HUES64 (cell line): ENCODE results near the gene UFM1. TPM values are rescaled to one million over a fixed set of nuclear protein-coding genes. Genes with fewer than 3 reads are reported as not detected.
"Not testable (repeated sequence)": the region's sequence is repeated elsewhere in the genome, so short reads cannot be mapped to it uniquely, and the experiment has no call there.

Source experiments
- H3K27ac ChIP-seq: 2 replicates; pipeline ENCODE4 v1.7.0; 2013; ENCODE audit warnings: low read depth, low read length, inconsistent platforms
- H3K27me3 ChIP-seq: 2 replicates; pipeline ENCODE4 v1.6.1; 2013; ENCODE audit warnings: mild to moderate bottlenecking, low read length; ENCODE audit not compliant: insufficient read depth
- H3K36me3 ChIP-seq: 2 replicates; pipeline ENCODE4 v1.6.1; 2013; ENCODE audit warnings: mild to moderate bottlenecking, low read length; ENCODE audit not compliant: insufficient read depth
- H3K4me1 ChIP-seq: 2 replicates; pipeline ENCODE4 v1.6.1; 2013; ENCODE audit warnings: mild to moderate bottlenecking, low read length, moderate library complexity; ENCODE audit not compliant: insufficient read depth
- H3K4me3 ChIP-seq: 2 replicates; pipeline ENCODE4 v1.5.1; 2013; ENCODE audit warnings: mild to moderate bottlenecking, low read length, moderate library complexity
- H3K9ac ChIP-seq: 2 replicates; pipeline ENCODE4 v1.6.1; 2013; ENCODE audit warnings: mild to moderate bottlenecking, low read depth, low read length
- H3K9me3 ChIP-seq: 2 replicates; pipeline ENCODE4 v1.6.1; 2013; ENCODE audit warnings: low read depth, low read length; ENCODE audit not compliant: insufficient read depth
- WGBS: fragments of 150-250, 120-280 bp; methylation state at CpG from one replicate; pipeline ENCODE4 v1.1.7; 2013; ENCODE audit warnings: missing lambda C conversion rate; 5-methylcytosine and 5-hydroxymethylcytosine counted together
- polyA plus RNA-seq, 2 experiments: library from polyadenylated mRNA; stranded (reverse); fragments of 50-300 nt; gene quantifications; one replicate each; pipeline ENCODE4 v1.2.3, GENCODE V29; 2013

Gene UFM1
- polyA plus RNA-seq (2013, experiment 1 of 2): 32.9 TPM
- 32.9 TPM for polyA plus RNA-seq (2013, experiment 2 of 2)

GRCh38 chr13:38349390-38350113 lies at the start of gene UFM1:
Gene UFM1, plus strand, starts transcription at chr13:38349851. Its CDS starts 69 bp downstream, at chr13:38349920.
- peak within 1 kb of the TSS; percentile 82 for H3K4me3 ChIP-seq
- under 1% methylated on average over 40 of the region's 41 CpGs for WGBS
- H3K36me3 ChIP-seq: peaks cover 33% of the 10 kb centered on the region
- H3K4me1 ChIP-seq: peaks cover 35% of the 10 kb centered on the region
- H3K9ac ChIP-seq: peak within 1 kb of the TSS; percentile 91
- H3K27me3 ChIP-seq: no peaks in the 10 kb centered on the region
- H3K27ac ChIP-seq: peak within 1 kb of the TSS; percentile 78
- H3K9me3 ChIP-seq: no peaks in the 10 kb centered on the region

- Histone ChIP-seq H3K27ac (no peak overlapping the region), H3K9me3 (no peaks in the 10 kb centered on the region)
- whole genome bisulfite sequencing: 80% methylated on average over 2 of the region's 4 CpGs
These were observed 48.4 kb upstream of the UFM1 start for GRCh38 chr13:38301236-38301635.

GRCh38 chr13:38303816-38304320 lies 45.8 kb upstream of the UFM1 start:
- no peaks in the 10 kb centered on the region for H3K9me3 ChIP-seq
- H3K27me3 ChIP-seq: no peaks in the 10 kb centered on the region
- no peak overlapping the region for H3K4me3 ChIP-seq
- 48% methylated on average over 2 of the region's 2 CpGs for WGBS
- H3K27ac ChIP-seq: no peak overlapping the region
- no peak overlapping the region for H3K9ac ChIP-seq
- no peaks in the 10 kb centered on the region for H3K36me3 ChIP-seq
- H3K4me1 ChIP-seq: no peaks in the 10 kb centered on the region

More at GRCh38 chr13:38301236-38301635, 48.4 kb upstream of the UFM1 start:
- Histone ChIP-seq H3K9ac (no peak overlapping the region), H3K4me1 (no peaks in the 10 kb centered on the region), H3K4me3 (no peak overlapping the region), H3K27me3 (no peaks in the 10 kb centered on the region), H3K36me3 (no peaks in the 10 kb centered on the region)

- no peak overlapping the region for H3K4me3 ChIP-seq
- H3K27me3 ChIP-seq: no peaks in the 10 kb centered on the region
- H3K36me3 ChIP-seq: no peaks in the 10 kb centered on the region
- no peak overlapping the region for H3K9ac ChIP-seq
- H3K4me1 ChIP-seq: no peaks in the 10 kb centered on the region
- no peaks in the 10 kb centered on the region for H3K9me3 ChIP-seq
- WGBS: 95% methylated on average over 2 of the region's 2 CpGs
- H3K27ac ChIP-seq: no peak overlapping the region
These were observed 40.9 kb upstream of the UFM1 start for GRCh38 chr13:38308736-38309135.

- Histone ChIP-seq H3K36me3 (no peaks in the 10 kb centered on the region), H3K4me3 (no peak overlapping the region), H3K9me3 (no peaks in the 10 kb centered on the region), H3K27ac (no peak overlapping the region), H3K27me3 (no peaks in the 10 kb centered on the region), H3K4me1 (no peaks in the 10 kb centered on the region), H3K9ac (no peak overlapping the region)
These were observed 40.3 kb upstream of the UFM1 start for GRCh38 chr13:38309397-38309796.

- not testable (repeated sequence) for H3K27me3 ChIP-seq, H3K27ac ChIP-seq, H3K4me1 ChIP-seq, H3K9me3 ChIP-seq, H3K9ac ChIP-seq, H3K4me3 ChIP-seq, H3K36me3 ChIP-seq
- WGBS: 98% methylated on average over 9 of the region's 10 CpGs
These were observed 38.5 kb upstream of the UFM1 start for GRCh38 chr13:38311175-38311574.

- H3K4me3 ChIP-seq: no peak overlapping the region
- no peak overlapping the region for H3K9ac ChIP-seq
- H3K27me3 ChIP-seq: no peaks in the 10 kb centered on the region
- H3K4me1 ChIP-seq: no peaks in the 10 kb centered on the region
- H3K27ac ChIP-seq: no peak overlapping the region
- H3K9me3 ChIP-seq: no peaks in the 10 kb centered on the region
- no peaks in the 10 kb centered on the region for H3K36me3 ChIP-seq
These were observed 33.5 kb upstream of the UFM1 start for GRCh38 chr13:38316129-38316528.

- Histone ChIP-seq H3K4me1 (no peaks in the 10 kb centered on the region), H3K4me3 (no peak overlapping the region), H3K27me3 (no peaks in the 10 kb centered on the region), H3K9ac (no peak overlapping the region), H3K36me3 (no peaks in the 10 kb centered on the region), H3K9me3 (no peaks in the 10 kb centered on the region), H3K27ac (no peak overlapping the region)
- WGBS: 94% methylated on average over 4 of the region's 5 CpGs
These were observed 28.0 kb upstream of the UFM1 start for GRCh38 chr13:38321654-38322053.

GRCh38 chr13:38325426-38325825 lies 24.2 kb upstream of the UFM1 start:
- no peak overlapping the region for H3K9ac ChIP-seq
- no peak overlapping the region for H3K27ac ChIP-seq
- H3K27me3 ChIP-seq: no peaks in the 10 kb centered on the region
- H3K4me1 ChIP-seq: no peaks in the 10 kb centered on the region
- no CpG with 5 or more reads among the region's 1 CpG for WGBS
- no peak overlapping the region for H3K4me3 ChIP-seq
- H3K9me3 ChIP-seq: no peaks in the 10 kb centered on the region
- H3K36me3 ChIP-seq: no peaks in the 10 kb centered on the region

- H3K4me3 ChIP-seq: no peak overlapping the region
These were observed 21.0 kb upstream of the UFM1 start for GRCh38 chr13:38328699-38329098.

GRCh38 chr13:38334845-38335244 lies 14.8 kb upstream of the UFM1 start:
- no peaks in the 10 kb centered on the region for H3K36me3 ChIP-seq
- no peak overlapping the region for H3K9ac ChIP-seq
- no peak overlapping the region for H3K4me3 ChIP-seq
- H3K27me3 ChIP-seq: no peaks in the 10 kb centered on the region
- no peaks in the 10 kb centered on the region for H3K9me3 ChIP-seq
- 91% methylated on average over 1 of the region's 2 CpGs for WGBS
- H3K4me1 ChIP-seq: peaks cover 17% of the 10 kb centered on the region
- H3K27ac ChIP-seq: no peak overlapping the region

More at GRCh38 chr13:38328699-38329098, 21.0 kb upstream of the UFM1 start:
- Histone ChIP-seq H3K4me1 (no peaks in the 10 kb centered on the region), H3K27me3 (no peaks in the 10 kb centered on the region), H3K9me3 (no peaks in the 10 kb centered on the region), H3K27ac (no peak overlapping the region), H3K36me3 (no peaks in the 10 kb centered on the region), H3K9ac (no peak overlapping the region)
- 100% methylated on average over 1 of the region's 2 CpGs for WGBS
